Left ventricle myocardium inferior (tissue), 1 donor: Measurements from ENCODE around the gene HOXA4. TPM values are rescaled to one million over a fixed set of nuclear protein-coding genes. Genes with fewer than 3 reads are reported as not detected.

Source experiments
- DNase-seq: peaks from one replicate; pipeline ENCODE4 v3.0.0-alpha.2; 2020
- H3K27ac ChIP-seq: fragments of 200-600 bp; replicated peaks from 2 replicates; pipeline ENCODE4 v1.8.0; 2021
- H3K27me3 ChIP-seq: fragments of 200-600 bp; 2 replicates; pipeline ENCODE4 v1.8.0; 2021; ENCODE audit warnings: low read depth
- H3K36me3 ChIP-seq: fragments of 200-600 bp; 2 replicates; pipeline ENCODE4 v1.8.0; 2021
- H3K4me1 ChIP-seq: fragments of 200-600 bp; 2 replicates; pipeline ENCODE4 v1.8.0; 2021
- H3K4me3 ChIP-seq: fragments of 200-600 bp; 2 replicates; pipeline ENCODE4 v1.8.0; 2021; ENCODE audit warnings: mild to moderate bottlenecking, moderate library complexity
- H3K9me3 ChIP-seq: fragments of 200-600 bp; replicated peaks from 2 replicates; pipeline ENCODE4 v1.8.0; 2021
- CTCF ChIP-seq: fragments of 200-600 bp; IDR thresholded peaks from 2 replicates; pipeline ENCODE4 v1.8.0; 2021; ENCODE audit warnings: antibody characterized with exemption, mild to moderate bottlenecking, borderline replicate concordance
- intact Hi-C: fragments of 100-400 bp; cut with micrococcal nuclease; formaldehyde crosslinking; loops from one replicate; pipeline ENCODE4 v1.11.0; 2022
- total RNA-seq: library from RNA; stranded (reverse); fragmentation: NEBNext Ultra II Directional; extraction: Animal tissue kit (Norgen Biotek cat#: 25700); gene quantifications from one replicate; pipeline ENCODE4 v1.2.1, GENCODE V29; 2021
- donor health status: DM: no; HTN: yes; CAD: no; lungs with severe emphysema.

Gene HOXA4
- total RNA-seq, 1 donor from 2014 or later = not detected

- H3K36me3 ChIP-seq = no peaks in the 10 kb centered on the region
- intact Hi-C loops = no loop called here
- no peaks in the 10 kb centered on the region for H3K9me3 ChIP-seq
- no peak for DNase-seq
- no peak for TF ChIP-seq CTCF
- H3K27ac ChIP-seq = peak overlapping the region; percentile 73
- peaks cover 25% of the 10 kb centered on the region for H3K4me1 ChIP-seq
- H3K4me3 ChIP-seq = peak overlapping the region; percentile 50
- H3K27me3 ChIP-seq = peaks cover 100% of the 10 kb centered on the region
Measured at GRCh38 chr7:27106181-27106900, 24.2 kb downstream of the HOXA4 start.

GRCh38 chr7:27105301-27106031 lies 25.1 kb downstream of the HOXA4 start:
- peaks cover 28% of the 10 kb centered on the region for H3K4me1 ChIP-seq
- no peak for TF ChIP-seq CTCF
- no peak overlapping the region for H3K4me3 ChIP-seq
- no peaks in the 10 kb centered on the region for H3K36me3 ChIP-seq
- peaks cover 100% of the 10 kb centered on the region for H3K27me3 ChIP-seq
- no peak overlapping the region for H3K27ac ChIP-seq
- intact Hi-C loops = no loop called here
- no peak for DNase-seq
- H3K9me3 ChIP-seq = no peaks in the 10 kb centered on the region

GRCh38 chr7:27104341-27105058 lies 26.1 kb downstream of the HOXA4 start:
- Histone ChIP-seq H3K9me3 (no peaks in the 10 kb centered on the region), H3K4me1 (peaks cover 26% of the 10 kb centered on the region), H3K36me3 (no peaks in the 10 kb centered on the region), H3K27ac (peak overlapping the region; percentile 43), H3K27me3 (peaks cover 100% of the 10 kb centered on the region), H3K4me3 (peak overlapping the region; percentile 48)
- DNase-seq = no peak
- no peak for TF ChIP-seq CTCF
- intact Hi-C loops = no loop called here

GRCh38 chr7:27103489-27104226 lies 26.9 kb downstream of the HOXA4 start:
- TF ChIP-seq CTCF = no peak
- Histone ChIP-seq H3K27me3 (peaks cover 100% of the 10 kb centered on the region), H3K4me1 (peaks cover 33% of the 10 kb centered on the region), H3K36me3 (no peaks in the 10 kb centered on the region), H3K27ac (peak overlapping the region; percentile 43), H3K4me3 (peak overlapping the region; percentile 48), H3K9me3 (no peaks in the 10 kb centered on the region)
- DNase-seq = no peak
- intact Hi-C loops = no loop called here
